Spleen (tissue), 7 donors: ENCODE measurements around the gene AMZ2.

Experiments
- CTCF ChIP-seq, 11 experiments: fragments of 200-600 bp in 7 of 11; fragments of 450-650 bp in 4 of 11; sonication (generic) in 4 of 11; IDR thresholded peaks in 8 of 11; conservative IDR thresholded peaks in 3 of 11; 1 replicate in 7 of 11; 2 replicates in 4 of 11; pipeline versions ENCODE4 v1.4.0 to v1.8.0; 2016 to 2021; ENCODE audit warnings: antibody characterized with exemption in 11 of 11, inconsistent platforms in 4 of 11, mild to moderate bottlenecking in 1 of 11
- POLR2A ChIP-seq, 3 donors: fragments of 450-650 bp; IDR thresholded peaks; one replicate each; pipeline ENCODE4 v1.5.1; 2017; ENCODE audit warnings: antibody characterized with exemption in 3 of 3, mild to moderate bottlenecking in 1 of 3
- donor health status: DM: no; HTN: no; CAD: no; lungs with moderate emphysema.
- donor health status: DM: no; HTN: no; CAD: no.
- donor health status: DM: no; HTN: no; CAD: no.

GRCh38 chr17:68277807-68278206 is 30.0 kb downstream of the AMZ2 start:
- TF ChIP-seq CTCF (IDR thresholded peaks at IDR 0.05 in 8 of 11, conservative IDR thresholded peaks at IDR 0.05 in 3 of 11) (no peak), POLR2A (IDR thresholded peaks at IDR 0.05) (no peak)
